ENCODE data around the gene ITIH3. TPM values are rescaled to one million over a fixed set of nuclear protein-coding genes. Genes with fewer than 3 reads are reported as not detected.

Gene ITIH3, protein sequence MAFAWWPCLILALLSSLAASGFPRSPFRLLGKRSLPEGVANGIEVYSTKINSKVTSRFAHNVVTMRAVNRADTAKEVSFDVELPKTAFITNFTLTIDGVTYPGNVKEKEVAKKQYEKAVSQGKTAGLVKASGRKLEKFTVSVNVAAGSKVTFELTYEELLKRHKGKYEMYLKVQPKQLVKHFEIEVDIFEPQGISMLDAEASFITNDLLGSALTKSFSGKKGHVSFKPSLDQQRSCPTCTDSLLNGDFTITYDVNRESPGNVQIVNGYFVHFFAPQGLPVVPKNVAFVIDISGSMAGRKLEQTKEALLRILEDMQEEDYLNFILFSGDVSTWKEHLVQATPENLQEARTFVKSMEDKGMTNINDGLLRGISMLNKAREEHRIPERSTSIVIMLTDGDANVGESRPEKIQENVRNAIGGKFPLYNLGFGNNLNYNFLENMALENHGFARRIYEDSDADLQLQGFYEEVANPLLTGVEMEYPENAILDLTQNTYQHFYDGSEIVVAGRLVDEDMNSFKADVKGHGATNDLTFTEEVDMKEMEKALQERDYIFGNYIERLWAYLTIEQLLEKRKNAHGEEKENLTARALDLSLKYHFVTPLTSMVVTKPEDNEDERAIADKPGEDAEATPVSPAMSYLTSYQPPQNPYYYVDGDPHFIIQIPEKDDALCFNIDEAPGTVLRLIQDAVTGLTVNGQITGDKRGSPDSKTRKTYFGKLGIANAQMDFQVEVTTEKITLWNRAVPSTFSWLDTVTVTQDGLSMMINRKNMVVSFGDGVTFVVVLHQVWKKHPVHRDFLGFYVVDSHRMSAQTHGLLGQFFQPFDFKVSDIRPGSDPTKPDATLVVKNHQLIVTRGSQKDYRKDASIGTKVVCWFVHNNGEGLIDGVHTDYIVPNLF
- 0.24 TPM for total RNA-seq
- 4.8 TPM for polyA plus RNA-seq
- long read RNA-seq, donor 1: 0 reads
- long read RNA-seq, donor 2: 0 reads
- long read RNA-seq, donor 3: 0 reads
- long read RNA-seq, donor 4: 0 reads
- long read RNA-seq, donor 5: 0 reads
- long read RNA-seq, donor 6: 0 reads
- long read RNA-seq, donor 7: 0 reads
- long read RNA-seq, donor 8: 0 reads
- long read RNA-seq, donor 9, partial matches to known transcripts: 6 of 6 reads
- long read RNA-seq, donor 9, other reads (novel, unspliced or antisense): 0 of 6 reads
- long read RNA-seq, donor 10: 0 reads

DNA sequence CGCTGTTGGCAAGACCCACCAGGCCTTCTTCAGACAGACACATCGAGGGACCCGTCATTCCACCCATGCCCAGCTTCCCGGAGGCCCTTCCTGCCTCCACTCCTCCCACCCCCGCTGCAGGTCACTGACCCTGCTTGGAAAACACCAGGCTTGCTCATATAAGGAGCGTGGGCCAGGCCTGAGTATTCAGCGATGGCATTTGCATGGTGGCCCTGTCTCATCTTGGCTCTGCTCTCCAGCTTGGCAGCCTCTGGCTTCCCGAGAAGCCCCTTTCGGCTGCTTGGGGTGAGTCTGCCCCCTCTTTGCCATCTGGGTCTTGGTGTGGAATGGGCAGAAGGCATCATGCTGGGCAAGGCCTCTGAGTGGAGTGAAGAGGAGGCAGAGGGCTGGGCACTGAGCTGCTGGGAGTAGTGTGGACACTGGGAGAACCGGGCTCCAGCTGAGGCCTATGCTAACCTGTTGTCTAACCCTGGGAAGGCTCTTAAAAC lies at the start of gene ITIH3:
ITIH3 (plus strand) TSS at position 185 of the 488 bp plus-strand sequence; CDS start at position 193, 8 bp downstream.
- DNase-seq (ENCODE audit: low read depth in 6 of 9, low spot score in 9 of 9): no peak
- Histone ChIP-seq H3K27me3 (ENCODE audit: control insufficient read depth in 2 of 2, insufficient read depth in 1 of 2, low read length in 1 of 2) (no peaks in the 10 kb centered on the region), H3K9me3 (ENCODE audit: control insufficient read depth in 2 of 2, insufficient read depth in 1 of 2, low read length in 1 of 2) (no peaks in the 10 kb centered on the region), H3K27ac (ENCODE audit: low read depth in 1 of 2, low read length in 1 of 2) (no peak within 1 kb of the TSS), H3K36me3 (ENCODE audit: control insufficient read depth in 2 of 2, insufficient read depth in 2 of 2, low read length in 1 of 2) (no peaks in the 10 kb centered on the region), H3K4me3 (ENCODE audit: low read length in 2 of 2) (no peak within 1 kb of the TSS), H3K4me1 (ENCODE audit: control insufficient read depth in 2 of 2, insufficient read depth in 2 of 2, low read length in 2 of 2) (peaks cover 0 to 14% of the 10 kb centered on the region in 2 donors)
- WGBS: 97% methylated on average over 10 of the region's 10 CpGs

DNA sequence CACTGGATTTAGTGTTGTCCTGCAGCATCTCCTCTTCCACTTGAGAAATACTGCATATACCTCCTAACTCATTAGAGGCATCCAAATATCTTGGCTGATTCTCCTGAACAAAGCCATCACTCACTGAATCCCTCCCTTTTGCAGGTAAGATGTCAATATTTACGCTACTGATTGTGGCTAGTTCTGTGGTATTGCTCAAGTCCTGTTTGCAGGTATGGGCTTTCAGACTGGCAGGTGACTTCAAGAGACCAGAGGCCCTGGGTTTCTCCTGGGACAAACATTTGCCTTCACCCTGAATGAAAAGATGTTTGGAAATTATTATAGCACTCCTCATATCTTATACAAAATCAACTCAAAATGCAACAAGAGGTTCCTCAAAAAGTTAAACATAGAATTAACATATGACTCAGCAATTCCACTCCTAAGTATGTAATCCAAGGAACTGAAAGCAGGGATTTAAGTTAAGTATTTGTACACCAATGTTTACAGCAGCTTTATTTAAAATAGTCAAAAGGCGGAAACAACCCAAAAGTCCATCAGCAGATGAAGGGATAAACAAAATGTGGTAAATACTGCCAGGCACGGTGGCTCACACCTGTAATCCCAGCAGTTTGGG lies 42.4 kb upstream of the ITIH3 start:
- no peaks in the 10 kb centered on the region for H3K9me3 ChIP-seq (ENCODE audit: control insufficient read depth in 2 of 2, insufficient read depth in 1 of 2, low read length in 1 of 2)
- 98% methylated on average over 3 of the region's 3 CpGs for WGBS
- no peaks in the 10 kb centered on the region for H3K4me1 ChIP-seq (ENCODE audit: control insufficient read depth in 2 of 2, insufficient read depth in 2 of 2, low read length in 2 of 2)
- H3K36me3 ChIP-seq (ENCODE audit: control insufficient read depth in 2 of 2, insufficient read depth in 2 of 2, low read length in 1 of 2): peaks cover 26 to 48% of the 10 kb centered on the region in 2 donors
- no peak overlapping the region for H3K4me3 ChIP-seq (ENCODE audit: low read length in 2 of 2)
- no peak for DNase-seq (ENCODE audit: low read depth in 6 of 9, low spot score in 9 of 9)
- no peak overlapping the region for H3K27ac ChIP-seq (ENCODE audit: low read depth in 1 of 2, low read length in 1 of 2)
- H3K27me3 ChIP-seq (ENCODE audit: control insufficient read depth in 2 of 2, insufficient read depth in 1 of 2, low read length in 1 of 2): no peaks in the 10 kb centered on the region

DNA sequence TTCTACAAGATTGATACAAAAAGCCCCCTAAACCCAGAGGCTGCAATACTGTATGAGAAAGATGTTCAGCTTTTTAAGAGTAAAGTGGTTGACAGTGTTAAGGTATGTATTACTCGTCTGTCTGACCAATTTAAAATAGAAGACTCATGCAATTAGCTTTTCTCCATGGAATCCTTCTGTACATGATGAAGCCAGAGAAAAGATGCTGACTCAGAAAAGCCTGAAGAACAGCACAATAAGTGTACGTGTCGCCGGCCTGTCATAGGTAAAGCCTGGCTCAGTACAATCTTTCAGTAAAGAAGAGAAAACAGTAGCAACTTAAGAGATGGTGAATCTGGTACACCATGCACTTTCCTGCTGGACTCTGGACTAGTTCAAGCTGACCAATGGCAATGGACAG lies 40.2 kb upstream of the ITIH3 start:
- no peaks in the 10 kb centered on the region for H3K27me3 ChIP-seq (ENCODE audit: control insufficient read depth in 2 of 2, insufficient read depth in 1 of 2, low read length in 1 of 2)
- WGBS: 99% methylated on average over 4 of the region's 4 CpGs
- H3K36me3 ChIP-seq (ENCODE audit: control insufficient read depth in 2 of 2, insufficient read depth in 2 of 2, low read length in 1 of 2): peaks cover 28 to 43% of the 10 kb centered on the region in 2 donors
- H3K4me3 ChIP-seq (ENCODE audit: low read length in 2 of 2): no peak overlapping the region
- no peaks in the 10 kb centered on the region for H3K9me3 ChIP-seq (ENCODE audit: control insufficient read depth in 2 of 2, insufficient read depth in 1 of 2, low read length in 1 of 2)
- DNase-seq (ENCODE audit: low read depth in 6 of 9, low spot score in 9 of 9): no peak
- no peak overlapping the region for H3K27ac ChIP-seq (ENCODE audit: low read depth in 1 of 2, low read length in 1 of 2)
- H3K4me1 ChIP-seq (ENCODE audit: control insufficient read depth in 2 of 2, insufficient read depth in 2 of 2, low read length in 2 of 2): no peaks in the 10 kb centered on the region

DNA sequence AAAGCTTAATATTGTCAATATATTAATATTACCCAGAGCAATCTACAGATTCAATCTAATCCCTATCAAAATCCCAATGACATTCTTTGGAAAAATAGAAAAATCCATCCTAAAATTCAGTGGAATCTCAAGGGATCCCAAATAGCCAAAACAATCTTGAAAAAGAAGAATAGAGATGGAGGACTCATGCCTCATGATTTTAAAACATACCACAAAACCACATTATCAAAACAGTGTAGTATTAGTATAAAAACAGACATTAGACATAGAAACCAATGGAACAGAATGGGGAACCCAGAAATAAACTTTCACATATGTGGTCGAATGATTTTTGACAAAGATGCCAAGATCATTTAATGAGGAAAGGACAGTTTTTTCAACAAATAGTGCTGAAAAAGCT lies 38.5 kb upstream of the ITIH3 start:
- WGBS: 95% methylated on average over 1 of the region's 1 CpG
- no peak for DNase-seq (ENCODE audit: low read depth in 6 of 9, low spot score in 9 of 9)
- H3K4me1 ChIP-seq (ENCODE audit: control insufficient read depth in 2 of 2, insufficient read depth in 2 of 2, low read length in 2 of 2): no peaks in the 10 kb centered on the region
- H3K4me3 ChIP-seq (ENCODE audit: low read length in 2 of 2): no peak overlapping the region
- peaks cover 18 to 32% of the 10 kb centered on the region in 2 donors for H3K36me3 ChIP-seq (ENCODE audit: control insufficient read depth in 2 of 2, insufficient read depth in 2 of 2, low read length in 1 of 2)
- H3K27ac ChIP-seq (ENCODE audit: low read depth in 1 of 2, low read length in 1 of 2): no peak overlapping the region
- H3K9me3 ChIP-seq (ENCODE audit: control insufficient read depth in 2 of 2, insufficient read depth in 1 of 2, low read length in 1 of 2): no peaks in the 10 kb centered on the region
- H3K27me3 ChIP-seq (ENCODE audit: control insufficient read depth in 2 of 2, insufficient read depth in 1 of 2, low read length in 1 of 2): no peaks in the 10 kb centered on the region

DNA sequence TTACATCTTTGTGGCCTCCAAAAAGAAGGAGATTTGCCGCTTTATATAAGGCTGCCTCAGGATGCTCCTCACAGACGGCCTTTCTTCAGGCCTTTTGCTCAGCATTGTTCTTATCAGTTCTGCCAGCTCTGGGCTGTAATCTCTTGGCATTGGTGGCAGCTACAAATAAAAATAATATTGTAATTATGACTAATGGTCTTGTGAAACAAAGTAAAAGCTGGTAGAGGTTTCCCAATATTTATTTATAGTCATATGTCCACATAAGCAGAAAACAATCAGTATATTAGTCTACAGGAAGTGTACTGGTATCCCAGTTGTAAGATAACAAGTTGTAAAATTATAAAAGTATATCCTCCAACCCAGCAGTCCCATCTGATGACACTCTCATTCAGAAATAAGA lies 31.1 kb upstream of the ITIH3 start:
- 98% methylated on average over 2 of the region's 2 CpGs for WGBS
- DNase-seq (ENCODE audit: low read depth in 6 of 9, low spot score in 9 of 9): no peak
- no peak overlapping the region for H3K27ac ChIP-seq (ENCODE audit: low read depth in 1 of 2, low read length in 1 of 2)
- H3K9me3 ChIP-seq (ENCODE audit: control insufficient read depth in 2 of 2, insufficient read depth in 1 of 2, low read length in 1 of 2): no peaks in the 10 kb centered on the region
- no peak overlapping the region for H3K4me3 ChIP-seq (ENCODE audit: low read length in 2 of 2)
- no peaks in the 10 kb centered on the region for H3K27me3 ChIP-seq (ENCODE audit: control insufficient read depth in 2 of 2, insufficient read depth in 1 of 2, low read length in 1 of 2)
- H3K36me3 ChIP-seq (ENCODE audit: control insufficient read depth in 2 of 2, insufficient read depth in 2 of 2, low read length in 1 of 2): peaks cover 7 to 59% of the 10 kb centered on the region in 2 donors
- H3K4me1 ChIP-seq (ENCODE audit: control insufficient read depth in 2 of 2, insufficient read depth in 2 of 2, low read length in 2 of 2): no peaks in the 10 kb centered on the region

DNA sequence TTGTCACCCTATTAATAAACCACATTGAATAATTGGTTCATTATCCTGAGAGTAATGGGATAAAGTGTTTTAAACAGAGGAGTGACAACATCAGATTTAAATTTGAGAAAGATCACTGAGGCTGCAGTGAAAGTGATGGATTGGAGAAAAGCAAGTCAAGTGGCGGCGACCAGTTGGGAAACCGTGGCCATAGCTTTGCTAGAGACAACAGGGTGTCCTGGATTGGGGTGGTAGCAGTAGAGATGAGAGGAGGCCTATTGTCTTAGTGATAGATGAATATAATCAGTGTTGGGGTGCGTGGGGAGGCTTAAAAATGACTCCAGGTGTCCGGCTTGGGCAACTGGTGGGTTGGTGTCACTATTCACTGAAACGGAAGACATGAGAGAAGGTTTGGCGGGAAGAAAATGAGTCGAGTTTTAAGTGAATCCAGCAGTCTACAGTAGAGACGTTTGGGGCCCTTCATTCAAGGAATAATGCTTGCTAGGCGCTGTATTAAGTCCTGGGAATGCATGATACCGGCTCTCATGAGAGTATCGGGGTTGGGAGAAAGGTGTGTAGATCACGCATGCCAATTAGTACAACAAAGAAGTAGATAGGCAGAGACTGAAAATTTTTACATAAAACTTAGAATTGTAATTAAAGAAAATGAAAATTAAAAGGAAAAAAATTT lies 24.7 kb upstream of the ITIH3 start:
- Histone ChIP-seq H3K36me3 (ENCODE audit: control insufficient read depth in 2 of 2, insufficient read depth in 2 of 2, low read length in 1 of 2) (peaks cover 0 to 20% of the 10 kb centered on the region in 2 donors), H3K27ac (ENCODE audit: low read depth in 1 of 2, low read length in 1 of 2) (no peak overlapping the region), H3K9me3 (ENCODE audit: control insufficient read depth in 2 of 2, insufficient read depth in 1 of 2, low read length in 1 of 2) (no peaks in the 10 kb centered on the region), H3K27me3 (ENCODE audit: control insufficient read depth in 2 of 2, insufficient read depth in 1 of 2, low read length in 1 of 2) (no peaks in the 10 kb centered on the region), H3K4me3 (ENCODE audit: low read length in 2 of 2) (peak overlapping the region; percentile 55 to 73), H3K4me1 (ENCODE audit: control insufficient read depth in 2 of 2, insufficient read depth in 2 of 2, low read length in 2 of 2) (peaks cover 8 to 16% of the 10 kb centered on the region in 2 donors)
- 33% methylated on average over 13 of the region's 13 CpGs for WGBS
- peak in 2 of 9 donors; percentile 5 to 24 for DNase-seq (ENCODE audit: low read depth in 6 of 9, low spot score in 9 of 9)

DNA sequence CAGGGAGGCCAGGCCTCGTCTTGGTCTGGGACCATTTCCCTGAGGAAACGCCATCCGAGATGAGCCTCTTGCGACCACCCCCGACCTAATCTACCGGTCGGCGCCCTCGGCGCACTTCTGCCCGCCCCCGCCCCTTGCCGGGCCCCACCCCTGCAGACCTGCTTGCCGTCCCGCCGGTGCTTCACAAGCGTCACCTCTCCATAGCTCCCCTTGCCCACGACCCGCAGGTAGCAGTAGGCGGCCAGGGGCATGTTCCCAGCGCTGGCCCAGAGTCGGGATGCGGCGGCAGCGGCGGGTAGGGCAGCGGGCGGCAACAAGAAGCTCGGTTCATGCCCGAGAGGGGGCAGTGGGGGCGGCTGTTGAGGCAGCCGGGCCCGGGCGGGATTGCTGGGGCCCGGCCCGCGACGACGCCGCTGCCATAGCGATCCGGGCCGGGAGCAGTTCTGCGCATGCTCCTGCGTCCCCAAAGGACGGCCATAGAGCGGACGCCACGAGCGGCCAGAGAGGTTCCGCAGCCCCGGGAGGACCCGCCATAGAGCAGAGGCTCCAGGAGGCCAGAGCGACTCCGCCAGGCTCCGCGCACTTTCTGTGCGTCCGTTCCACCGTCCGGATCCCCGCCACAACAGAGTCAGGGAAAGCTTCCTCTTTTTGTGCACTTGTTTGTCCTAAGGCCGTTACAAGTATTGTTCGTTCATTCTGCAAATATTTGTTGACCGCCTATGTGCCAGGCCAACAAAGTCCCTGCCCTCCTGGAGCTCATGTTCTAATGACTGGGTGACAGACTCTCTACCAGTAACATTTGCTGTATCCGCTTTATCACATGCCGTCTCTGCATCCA lies 23.9 kb upstream of the ITIH3 start, which contains the start of gene NEK4:
NEK4 (minus strand) TSS at position 445 of the 838 bp plus-strand sequence; CDS start at position 251, 194 bp downstream.
- Histone ChIP-seq H3K4me1 (ENCODE audit: control insufficient read depth in 2 of 2, insufficient read depth in 2 of 2, low read length in 2 of 2) (peaks cover 12 to 24% of the 10 kb centered on the region in 2 donors), H3K36me3 (ENCODE audit: control insufficient read depth in 2 of 2, insufficient read depth in 2 of 2, low read length in 1 of 2) (peaks cover 0 to 14% of the 10 kb centered on the region in 2 donors), H3K4me3 (ENCODE audit: low read length in 2 of 2) (peak within 1 kb of the TSS; percentile 55 to 73), H3K27ac (ENCODE audit: low read depth in 1 of 2, low read length in 1 of 2) (peak within 1 kb of the TSS; percentile 22 to 73), H3K9me3 (ENCODE audit: control insufficient read depth in 2 of 2, insufficient read depth in 1 of 2, low read length in 1 of 2) (no peaks in the 10 kb centered on the region), H3K27me3 (ENCODE audit: control insufficient read depth in 2 of 2, insufficient read depth in 1 of 2, low read length in 1 of 2) (no peaks in the 10 kb centered on the region)
- peak; percentile 36 to 86 (median 62) for DNase-seq (ENCODE audit: low read depth in 6 of 9, low spot score in 9 of 9)
- WGBS: 1% methylated on average over 67 of the region's 67 CpGs

All from thymus (tissue), 14 donors.